ENCODE measurements around the gene PTRH1. TPM values are rescaled to one million over a fixed set of nuclear protein-coding genes. Genes with fewer than 3 reads are reported as not detected.
"Not testable (repeated sequence)": the region's sequence is repeated elsewhere in the genome, so short reads cannot be mapped to it uniquely, and the experiment has no call there.

The PTRH1 gene
- total RNA-seq: 10.1 and 11.0 TPM in 2 replicates

DNA sequence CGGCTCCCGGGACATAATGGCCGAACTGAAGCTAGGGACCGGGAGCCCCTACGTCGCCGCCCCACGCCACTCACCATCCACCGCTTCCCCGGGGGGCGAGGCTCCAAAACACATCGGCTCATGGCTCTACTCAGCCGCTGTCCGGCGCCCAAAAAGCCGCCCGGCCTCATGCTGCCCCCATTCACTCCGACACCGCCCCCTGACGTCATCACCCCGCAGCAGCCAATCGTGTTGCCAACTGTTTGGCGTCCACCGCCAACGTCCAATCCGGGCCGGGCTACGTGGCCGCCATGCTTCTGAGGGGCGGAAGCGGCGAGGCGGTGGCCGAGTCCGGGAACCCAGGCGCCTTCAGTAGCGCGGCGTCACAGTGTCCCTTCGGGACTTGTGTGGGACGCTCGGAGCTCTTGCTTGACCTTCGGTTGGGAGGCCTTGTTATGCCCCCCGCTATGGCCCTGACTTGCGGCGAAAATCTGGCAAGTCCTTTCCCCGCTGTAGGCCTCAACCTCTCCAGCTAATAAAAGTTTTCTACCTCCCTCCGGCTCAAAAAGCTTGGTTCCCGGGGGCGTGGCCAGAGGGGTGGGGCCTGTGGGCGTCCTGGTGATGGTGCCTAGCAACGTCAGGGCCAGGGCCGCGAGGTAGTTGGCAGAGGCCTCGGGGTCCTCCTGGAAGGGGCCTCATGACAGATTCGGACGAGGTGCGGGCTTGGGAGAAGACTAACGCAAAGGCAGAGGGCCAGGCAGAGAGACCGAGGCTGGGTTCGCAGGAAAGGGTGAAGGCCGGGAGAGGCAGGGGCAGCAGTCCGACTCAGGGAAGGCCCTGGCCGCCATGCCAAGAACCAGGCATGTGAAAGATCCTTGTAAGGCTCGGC, at the start of gene PTRH1, which contains the start of gene TTC16:
TSS of gene PTRH1 (minus strand) at position 194 of the 868 bp plus-strand sequence. CDS start at position 170, 24 bp downstream.
TSS of gene TTC16 (plus strand) at position 610 of the 868 bp plus-strand sequence. CDS start at position 677, 67 bp downstream.
- intact Hi-C loops (cut with micrococcal nuclease): loop anchor here (1.0 to 5.0 kb wide), 9 partner anchors 16 to 493 kb away; partner anchors contain the start of genes LRSAM1, RPL12, STXBP1 and TOR2A

GRCh38 chr9:127763918-127764384, 48.5 kb upstream of the PTRH1 start:
- intact Hi-C loops (cut with micrococcal nuclease): no loop called here

GRCh38 chr9:127762111-127762676, 46.7 kb upstream of the PTRH1 start:
- intact Hi-C loops (cut with micrococcal nuclease): no loop called here

GRCh38 chr9:127761491-127761956, 46.1 kb upstream of the PTRH1 start:
- intact Hi-C loops (cut with micrococcal nuclease): no loop called here

- intact Hi-C loops (cut with micrococcal nuclease): no loop called here
Observed at GRCh38 chr9:127761061-127761460, 45.6 kb upstream of the PTRH1 start.

GRCh38 chr9:127758843-127759242, 43.4 kb upstream of the PTRH1 start:
- intact Hi-C loops (cut with micrococcal nuclease): no loop called here

DNA sequence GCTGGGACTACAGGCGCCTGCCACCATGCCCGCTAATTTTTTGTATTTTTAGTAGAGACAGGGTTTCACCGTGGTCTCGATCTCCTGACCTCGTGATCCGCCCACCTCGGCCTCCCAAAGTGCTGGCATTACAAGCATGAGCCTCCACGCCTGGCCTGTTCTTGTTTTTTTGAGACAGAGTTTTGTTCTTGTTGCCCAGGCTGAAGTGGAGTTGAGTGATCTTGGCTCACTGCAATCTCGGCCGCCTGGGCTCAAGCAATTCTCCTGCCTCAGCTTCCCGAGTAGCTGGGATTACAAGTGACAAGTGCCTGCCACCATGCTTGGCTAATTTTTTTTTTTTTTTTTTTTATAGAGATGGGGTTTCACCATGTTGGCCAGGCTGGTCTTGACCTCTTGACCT, 41.3 kb upstream of the PTRH1 start:
- intact Hi-C loops (cut with micrococcal nuclease): not testable (repeated sequence)

- intact Hi-C loops (cut with micrococcal nuclease): no loop called here
Observed at GRCh38 chr9:127756233-127756632, 40.8 kb upstream of the PTRH1 start.

DNA sequence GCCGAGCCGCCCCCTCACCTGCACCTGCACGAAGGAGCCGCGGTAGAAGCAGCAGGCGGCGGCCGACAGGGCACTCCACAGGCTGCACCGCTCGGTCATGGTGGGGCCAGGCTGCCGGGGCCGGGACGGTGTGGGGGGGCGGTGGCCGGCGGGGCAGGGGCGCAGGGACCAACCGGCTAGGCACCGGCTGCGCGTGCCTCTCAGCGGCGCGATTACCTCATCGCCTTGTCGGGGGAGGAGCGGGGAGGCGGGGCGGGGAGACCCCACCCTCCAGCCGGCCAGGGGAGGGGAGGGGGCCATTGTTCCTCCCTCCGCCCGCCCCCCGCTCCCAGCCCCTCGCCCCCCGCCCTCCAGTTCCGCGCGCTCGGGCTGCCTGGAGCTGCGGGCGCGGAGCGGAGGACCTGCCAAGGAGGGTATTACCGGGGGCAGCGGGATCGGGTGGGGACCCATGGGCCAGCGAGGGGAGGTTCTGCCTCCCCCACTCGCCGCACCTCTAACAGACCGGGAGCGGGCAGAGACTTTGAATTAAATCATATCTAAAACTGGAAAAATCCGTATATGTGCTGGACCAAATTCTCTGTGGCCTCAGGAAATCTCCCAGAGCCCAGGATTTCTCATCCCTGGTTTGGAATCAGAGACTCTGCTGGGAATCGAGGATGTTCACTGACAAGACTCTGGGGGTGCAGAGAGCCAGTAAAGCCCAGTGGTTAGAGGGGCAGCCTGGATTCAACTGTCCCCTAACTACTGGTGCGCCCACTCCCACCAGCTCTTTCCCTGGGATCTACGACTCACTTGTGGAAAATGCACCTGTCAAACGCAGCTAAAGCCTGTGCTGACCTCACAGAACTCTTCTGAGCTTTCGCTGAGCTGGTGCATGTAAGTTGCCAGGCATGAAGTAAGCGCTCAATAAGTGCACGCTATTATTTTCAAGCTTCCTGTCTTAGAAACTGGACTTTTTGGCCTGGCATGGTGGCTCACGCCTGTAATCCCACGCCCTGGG, 39.9 kb upstream of the PTRH1 start:
- intact Hi-C loops (cut with micrococcal nuclease): no loop called here

- intact Hi-C loops (cut with micrococcal nuclease): no loop called here
Observed at GRCh38 chr9:127754099-127755060, 38.9 kb upstream of the PTRH1 start.

GRCh38 chr9:127753622-127754021, 38.2 kb upstream of the PTRH1 start:
- intact Hi-C loops (cut with micrococcal nuclease): no loop called here

- intact Hi-C loops (cut with micrococcal nuclease): no loop called here
Observed at GRCh38 chr9:127753148-127753547, 37.7 kb upstream of the PTRH1 start.

- intact Hi-C loops (cut with micrococcal nuclease): no loop called here
Observed at GRCh38 chr9:127751269-127752054, 36.0 kb upstream of the PTRH1 start.

GRCh38 chr9:127749090-127749787, 33.8 kb upstream of the PTRH1 start:
- intact Hi-C loops (cut with micrococcal nuclease): no loop called here

- intact Hi-C loops (cut with micrococcal nuclease): no loop called here
Observed at GRCh38 chr9:127746959-127747569, 31.6 kb upstream of the PTRH1 start.

- intact Hi-C loops (cut with micrococcal nuclease): no loop called here
Observed at GRCh38 chr9:127744398-127745110, 29.1 kb upstream of the PTRH1 start.

DNA sequence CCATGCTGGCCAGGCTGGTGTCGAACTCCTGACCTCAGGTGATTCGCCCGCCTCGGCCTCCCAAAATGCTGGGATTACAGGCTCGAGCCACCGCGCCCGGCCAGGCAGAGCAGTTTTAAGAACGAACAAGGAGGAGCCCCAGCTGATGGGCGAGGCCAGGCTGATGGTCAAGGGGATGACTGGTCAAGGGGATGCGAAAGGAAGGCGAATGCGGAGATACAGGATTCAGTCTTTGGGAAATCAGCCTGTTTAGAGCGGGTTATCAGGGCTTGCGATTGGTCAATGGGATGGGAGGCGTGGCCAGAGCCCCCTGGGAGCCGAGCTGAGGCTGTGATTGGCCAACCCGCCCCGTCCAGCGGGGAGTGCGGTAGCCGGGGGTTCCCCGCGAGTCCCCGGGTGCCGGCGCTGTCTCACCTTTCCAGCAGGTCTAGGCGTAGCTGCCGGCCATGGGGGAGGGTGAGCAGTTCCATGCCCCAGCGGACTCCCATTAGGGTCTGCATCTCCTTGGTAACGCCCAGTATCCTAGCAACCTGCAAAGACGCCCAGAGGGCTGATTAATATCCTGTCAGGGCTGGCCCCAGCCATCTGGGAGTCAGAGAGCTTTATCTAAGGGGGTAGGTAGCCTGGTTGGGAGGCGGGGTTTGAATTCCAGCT, 27.1 kb upstream of the PTRH1 start:
- intact Hi-C loops (cut with micrococcal nuclease): no loop called here

All from T-helper 1 cell treated with Interleukin-12 subunit alpha and Interleukin-12 subunit beta and Interleukin-4 antibody, amounts not matched to agents 30 ng/mL and 1 ng/mL, for 36 hours (primary cell).